ENCODE data around the gene SHISA9.

Gene SHISA9

DNA sequence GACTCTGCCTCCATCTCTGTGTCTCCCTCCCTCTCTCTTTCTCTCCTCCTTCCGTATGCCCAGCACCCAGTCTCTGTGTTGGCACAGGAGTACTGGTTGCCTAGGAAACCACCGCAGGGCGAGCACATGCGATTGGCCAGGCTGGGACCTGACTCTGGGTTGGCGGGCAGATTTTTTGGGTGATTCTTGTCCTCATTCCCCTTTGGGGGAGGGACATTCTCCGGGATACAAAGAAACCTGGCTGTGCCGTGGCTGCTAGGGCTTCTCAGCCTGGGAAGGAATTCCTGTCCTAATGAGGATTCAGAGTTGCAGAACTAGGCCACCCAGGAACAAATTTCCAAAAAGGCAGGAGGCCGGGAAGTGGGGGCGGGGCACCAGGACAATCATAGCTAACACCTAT, 168.9 kb downstream of the SHISA9 start:
- peak; percentile 4 for DNase-seq (ENCODE audit: low spot score)

GRCh38 chr16:13076878-13077277, 175.5 kb downstream of the SHISA9 start:
- no peak for DNase-seq (ENCODE audit: low spot score)

DNA sequence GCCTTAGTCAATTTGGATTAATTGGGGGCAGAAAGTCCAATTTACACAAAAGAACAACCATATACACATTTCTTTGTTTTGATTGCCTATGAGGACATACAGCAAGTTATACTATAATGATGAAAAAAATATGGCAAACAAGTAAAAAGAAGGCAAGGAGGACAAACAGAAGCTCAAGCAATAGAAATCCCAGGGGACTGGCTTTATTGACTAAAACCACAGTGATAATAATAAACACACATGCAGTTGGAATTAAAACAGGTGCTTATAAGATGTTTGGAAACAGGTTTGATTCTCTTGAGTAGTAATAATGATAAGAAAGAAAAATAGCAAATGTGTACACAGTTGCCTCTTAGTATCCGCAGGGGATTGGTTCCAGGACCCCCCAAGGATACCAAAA, 176.4 kb downstream of the SHISA9 start:
- DNase-seq (ENCODE audit: low spot score), result no peak

- no peak for DNase-seq (ENCODE audit: low spot score)
These were observed 179.1 kb downstream of the SHISA9 start for GRCh38 chr16:13080531-13080930.

GRCh38 chr16:13081825-13082331, 180.5 kb downstream of the SHISA9 start:
- DNase-seq (ENCODE audit: low spot score), result no peak

- no peak for DNase-seq (ENCODE audit: low spot score)
These were observed 182.3 kb downstream of the SHISA9 start for GRCh38 chr16:13083681-13084080.

DNA sequence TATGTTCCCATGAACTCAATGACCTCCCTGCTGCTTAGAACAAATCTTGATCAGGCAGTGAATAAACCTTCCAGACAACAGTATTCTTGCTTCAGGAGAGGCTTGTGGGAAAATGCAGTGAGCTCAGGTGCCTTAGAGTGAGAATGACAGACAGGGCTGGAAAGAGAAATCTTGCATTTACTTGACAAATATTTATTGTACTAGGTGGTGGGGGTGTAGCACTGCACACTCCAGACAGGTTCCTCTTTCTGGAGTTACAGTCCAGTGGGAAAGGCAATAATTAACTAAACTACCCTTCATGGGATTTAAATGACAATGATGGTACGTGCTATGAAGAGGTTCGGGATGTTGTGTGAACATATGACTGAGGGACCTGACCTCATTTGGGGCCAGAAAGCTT, 182.9 kb downstream of the SHISA9 start:
- DNase-seq (ENCODE audit: low spot score), result no peak

GRCh38 chr16:13093661-13094060, 192.3 kb downstream of the SHISA9 start:
- DNase-seq (ENCODE audit: low spot score), result no peak

DNA sequence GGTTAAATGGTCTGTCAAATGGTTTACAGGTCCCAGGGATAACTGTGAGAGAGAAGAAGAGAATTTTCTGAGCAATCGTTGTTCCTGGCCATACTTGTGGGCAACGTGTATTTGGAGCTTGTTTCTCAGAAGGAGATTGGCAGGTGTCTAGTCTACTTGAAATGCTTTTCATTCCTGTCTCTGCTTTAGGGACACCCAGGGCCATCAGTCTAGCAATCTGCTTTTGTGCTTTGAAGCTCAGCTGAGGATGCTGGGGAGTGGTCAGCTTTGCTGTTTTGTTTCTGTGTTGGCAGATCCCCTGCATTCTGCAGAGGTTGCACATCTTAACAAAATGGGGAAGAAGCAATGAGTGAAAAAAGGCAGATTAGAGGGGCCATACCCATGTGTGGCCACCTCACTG, 193.7 kb downstream of the SHISA9 start:
- DNase-seq (ENCODE audit: low spot score), result no peak

GRCh38 chr16:13098536-13098935, 197.1 kb downstream of the SHISA9 start:
- no peak for DNase-seq (ENCODE audit: low spot score)

DNA sequence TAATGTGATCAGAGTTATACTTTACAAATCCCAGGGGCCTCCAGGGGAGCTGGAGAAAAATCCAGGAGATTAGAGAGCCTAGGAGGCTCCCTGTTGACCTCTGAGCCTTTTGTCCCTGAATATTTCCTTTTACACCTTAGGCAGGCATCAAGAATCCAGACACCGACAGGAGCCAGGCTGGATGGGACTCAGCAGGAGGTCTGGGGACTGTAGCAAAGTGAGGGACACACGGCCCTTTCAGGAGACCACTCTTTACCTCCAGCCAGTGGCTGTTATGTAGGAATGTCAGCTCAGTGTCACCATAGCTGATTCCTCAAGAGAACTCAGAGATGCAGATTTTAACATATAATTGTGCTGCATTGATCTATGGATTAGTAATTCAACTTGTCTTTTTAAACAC, 198.4 kb downstream of the SHISA9 start:
- no peak for DNase-seq (ENCODE audit: low spot score)

GRCh38 chr16:13100970-13101369, 199.6 kb downstream of the SHISA9 start:
- DNase-seq (ENCODE audit: low spot score), result no peak

- DNase-seq (ENCODE audit: low spot score), result no peak
These were observed 200.4 kb downstream of the SHISA9 start for GRCh38 chr16:13101828-13102227.

DNA sequence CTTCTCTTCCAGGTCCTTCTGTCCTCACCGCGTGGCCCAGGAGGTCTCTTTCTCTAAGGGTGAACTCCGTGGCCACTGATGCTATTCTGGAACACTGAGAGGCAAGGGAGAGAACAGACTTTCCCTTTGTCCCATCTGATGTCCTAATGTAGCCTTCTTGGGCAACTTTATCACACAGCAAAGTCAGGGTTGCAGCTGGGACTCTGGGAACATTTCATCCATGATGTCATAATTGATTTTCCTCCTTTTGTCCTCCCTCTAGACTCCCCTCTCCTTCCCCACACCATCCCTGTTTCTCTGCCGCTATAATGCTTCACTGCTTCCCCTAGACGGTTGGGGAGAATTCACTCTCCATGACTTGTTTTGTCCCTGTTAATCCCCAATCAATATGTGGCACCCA, 201.0 kb downstream of the SHISA9 start:
- DNase-seq (ENCODE audit: low spot score), result no peak

GRCh38 chr16:13103831-13104530, 202.6 kb downstream of the SHISA9 start:
- DNase-seq (ENCODE audit: low spot score), result no peak

DNA sequence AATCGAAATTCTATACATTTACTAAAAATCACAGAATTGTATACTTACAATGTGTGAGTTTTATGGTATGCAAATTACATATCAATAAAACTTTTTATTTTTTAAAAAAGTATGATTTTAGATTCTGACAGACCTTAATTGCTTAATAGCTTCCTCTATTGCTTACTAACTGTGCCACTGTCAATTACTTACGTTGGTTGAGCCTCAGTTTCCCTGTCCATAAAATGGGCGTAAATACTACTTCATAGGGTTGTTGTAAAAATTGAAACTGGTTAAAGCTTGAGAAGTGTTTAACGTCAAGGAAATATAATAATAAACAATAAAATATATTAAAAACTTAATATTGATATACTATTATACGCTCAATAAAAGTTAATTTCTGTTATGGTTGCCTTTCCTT, 203.4 kb downstream of the SHISA9 start:
- DNase-seq (ENCODE audit: low spot score), result no peak

GRCh38 chr16:13105427-13105826, 204.0 kb downstream of the SHISA9 start:
- no peak for DNase-seq (ENCODE audit: low spot score)

DNA sequence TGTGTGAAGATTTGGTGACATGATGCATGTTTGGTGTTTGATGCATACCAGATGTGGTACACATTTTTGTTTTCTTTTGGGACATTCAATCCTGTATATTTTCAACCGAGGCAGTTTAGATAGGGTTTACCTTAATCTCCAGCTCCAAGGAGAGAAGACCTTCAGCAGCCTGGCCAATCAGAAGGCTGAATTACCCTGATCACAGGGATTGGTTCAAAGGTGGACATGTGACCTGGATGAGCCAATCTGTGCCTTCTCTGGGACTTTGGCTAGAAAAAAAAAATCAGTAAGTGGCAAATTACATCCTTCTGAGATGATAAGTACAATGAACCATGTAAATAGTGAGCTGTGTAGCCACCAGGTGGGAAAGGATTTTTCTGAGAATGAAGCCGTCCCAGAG, 205.1 kb downstream of the SHISA9 start:
- no peak for DNase-seq (ENCODE audit: low spot score)

DNA sequence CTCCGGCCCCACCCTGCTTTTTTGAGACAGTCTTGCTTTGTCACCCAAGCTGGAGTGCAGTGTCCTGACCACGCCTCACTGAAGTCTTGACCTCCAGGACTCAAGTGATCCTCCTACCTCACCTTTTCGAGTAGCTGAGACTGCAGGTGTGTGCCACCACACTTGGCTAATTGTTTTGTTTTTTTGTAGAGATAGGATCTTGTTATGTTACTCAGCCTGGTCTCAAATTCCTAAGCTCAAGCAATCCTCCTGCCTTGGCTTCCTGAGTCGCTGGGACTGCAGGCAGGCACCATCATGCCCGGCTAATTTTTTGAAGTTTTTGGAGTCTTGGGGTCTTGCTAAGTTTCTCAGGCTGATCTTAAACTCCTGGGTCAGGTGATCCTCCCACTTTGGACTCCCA, 206.7 kb downstream of the SHISA9 start:
- DNase-seq (ENCODE audit: low spot score), result no peak

DNA sequence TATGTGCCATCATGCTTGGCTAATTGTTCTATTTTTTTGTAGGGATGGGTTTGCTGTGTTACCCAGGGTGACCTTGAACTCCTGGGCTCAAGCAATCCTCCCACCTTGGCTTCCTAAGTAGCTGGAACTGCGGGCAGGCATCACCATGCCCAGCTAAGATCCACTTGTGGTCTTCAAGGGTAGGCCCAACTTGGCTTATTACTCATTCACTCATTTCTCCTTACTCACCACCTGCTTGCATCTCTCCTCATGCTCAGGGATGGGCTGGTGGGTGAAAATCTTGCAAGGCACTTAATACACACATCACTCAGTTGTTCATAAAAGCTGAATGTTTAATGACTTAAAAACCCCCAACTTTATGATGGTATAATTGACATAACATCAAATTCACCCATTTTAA, 207.8 kb downstream of the SHISA9 start:
- DNase-seq (ENCODE audit: low spot score), result no peak

DNA sequence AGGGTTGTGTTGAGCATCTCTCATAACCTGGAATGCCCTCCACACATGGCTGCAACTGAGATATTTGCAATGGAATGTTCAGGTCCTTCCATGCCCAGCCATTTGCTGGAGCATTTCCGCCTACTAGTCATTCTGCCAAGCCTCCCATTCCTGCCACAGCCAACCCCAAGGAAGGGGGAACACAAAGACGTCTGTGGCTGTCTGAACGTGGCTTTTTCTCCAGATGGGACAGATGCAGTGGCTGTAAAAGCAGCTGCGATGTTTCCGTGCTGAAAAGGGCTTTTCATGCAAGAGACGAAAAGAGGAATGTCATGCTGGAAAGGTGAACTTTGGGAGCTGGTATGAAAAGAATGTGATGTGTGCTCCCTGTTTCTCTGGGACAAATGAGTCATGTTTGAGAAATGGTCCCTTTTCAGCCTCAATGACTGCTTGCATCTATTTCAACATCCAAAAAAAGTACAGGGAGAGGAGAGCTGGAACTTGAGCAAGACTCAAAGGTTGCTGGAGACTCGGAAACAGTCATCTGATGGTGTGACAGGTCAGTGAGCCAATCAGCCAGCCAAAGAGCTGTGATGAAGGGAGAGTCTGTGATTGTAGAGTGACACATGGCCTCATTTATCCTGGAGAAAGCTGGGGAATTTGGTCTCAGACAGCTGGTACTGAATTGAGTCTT, 208.9 kb downstream of the SHISA9 start:
- no peak for DNase-seq (ENCODE audit: low spot score)

DNA sequence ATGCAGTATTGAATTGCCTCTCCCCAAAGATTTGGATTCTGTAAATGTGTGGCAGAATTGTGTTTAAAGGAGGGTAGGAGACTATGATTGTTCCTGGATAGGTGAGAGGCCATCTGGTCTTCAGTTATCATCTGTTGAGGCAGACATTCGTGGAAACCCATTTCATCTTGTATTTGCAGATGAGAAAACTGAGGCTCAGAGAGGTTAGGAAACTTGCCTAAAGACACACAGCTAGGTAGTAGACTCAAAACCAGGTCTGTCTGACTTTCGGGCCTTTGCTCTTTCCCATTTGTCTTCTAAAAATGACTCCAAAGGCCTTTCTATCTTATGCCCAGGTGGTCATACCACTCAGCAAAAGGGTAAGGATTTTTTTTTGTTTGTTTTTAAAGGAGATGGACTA, 210.3 kb downstream of the SHISA9 start:
- no peak for DNase-seq (ENCODE audit: low spot score)

DNA sequence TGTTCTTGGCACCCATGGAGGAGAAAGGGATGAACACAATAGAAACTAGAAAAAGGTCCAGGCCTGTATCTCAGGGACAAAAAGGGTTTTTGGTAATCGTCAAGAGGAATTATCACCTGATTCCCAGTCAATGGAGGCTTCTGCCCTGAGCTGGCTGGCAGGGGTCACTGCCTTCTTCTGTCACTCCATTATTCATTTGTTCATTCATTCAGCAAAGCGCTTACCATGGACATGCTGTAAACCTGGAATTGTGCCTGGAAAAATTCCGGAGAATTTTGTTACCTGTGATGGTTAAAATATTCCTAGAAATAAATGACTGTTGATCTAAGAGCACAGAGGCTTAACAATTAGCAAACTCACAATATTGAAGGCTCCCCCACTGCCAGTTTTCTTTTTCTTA, 212.3 kb downstream of the SHISA9 start:
- no peak for DNase-seq (ENCODE audit: low spot score)

- no peak for DNase-seq (ENCODE audit: low spot score)
These were observed 216.7 kb downstream of the SHISA9 start for GRCh38 chr16:13118091-13118490.

Measured in cerebellar cortex (tissue), 1 donor.